Tongue (tissue), 2 donors: ENCODE results near the gene CELSR3. TPM values are rescaled to one million over a fixed set of nuclear protein-coding genes. Genes with fewer than 3 reads are reported as not detected.

Experiments
- DNase-seq: peaks from one replicate; pipeline ENCODE4 v3.0.0-alpha.2; 2015
- total RNA-seq: library from RNA; depleted of rRNA; stranded (reverse); fragments of >200 nt; gene quantifications from one replicate; pipeline ENCODE4 v1.2.3, GENCODE V29; 2014

Gene CELSR3
- total RNA-seq, 1 donor from 2014 or later = 0.51 TPM

- DNase-seq = no peak
Observed at GRCh38 chr3:48633743-48634142, 28.9 kb downstream of the CELSR3 start.

DNA sequence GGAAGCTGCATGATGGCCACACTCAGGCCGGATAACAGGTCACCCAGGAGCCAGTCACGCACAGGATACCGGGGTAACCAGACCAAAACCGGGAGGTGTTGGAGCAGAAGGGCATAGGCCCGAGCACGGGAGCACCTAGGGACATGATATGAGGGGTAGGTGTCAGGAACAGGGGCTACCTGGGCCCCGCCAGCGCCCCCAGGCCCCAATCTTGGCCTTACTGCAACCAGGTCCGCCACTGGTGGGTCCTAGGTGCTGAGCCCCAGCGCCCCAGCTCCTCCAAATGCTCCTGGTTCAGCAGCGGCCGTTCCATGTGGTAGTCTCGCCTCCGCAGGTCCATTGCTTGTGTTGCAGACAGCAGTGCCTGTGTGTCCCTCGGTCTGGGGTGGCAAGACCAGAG, 29.4 kb downstream of the CELSR3 start:
- no peak for DNase-seq

DNA sequence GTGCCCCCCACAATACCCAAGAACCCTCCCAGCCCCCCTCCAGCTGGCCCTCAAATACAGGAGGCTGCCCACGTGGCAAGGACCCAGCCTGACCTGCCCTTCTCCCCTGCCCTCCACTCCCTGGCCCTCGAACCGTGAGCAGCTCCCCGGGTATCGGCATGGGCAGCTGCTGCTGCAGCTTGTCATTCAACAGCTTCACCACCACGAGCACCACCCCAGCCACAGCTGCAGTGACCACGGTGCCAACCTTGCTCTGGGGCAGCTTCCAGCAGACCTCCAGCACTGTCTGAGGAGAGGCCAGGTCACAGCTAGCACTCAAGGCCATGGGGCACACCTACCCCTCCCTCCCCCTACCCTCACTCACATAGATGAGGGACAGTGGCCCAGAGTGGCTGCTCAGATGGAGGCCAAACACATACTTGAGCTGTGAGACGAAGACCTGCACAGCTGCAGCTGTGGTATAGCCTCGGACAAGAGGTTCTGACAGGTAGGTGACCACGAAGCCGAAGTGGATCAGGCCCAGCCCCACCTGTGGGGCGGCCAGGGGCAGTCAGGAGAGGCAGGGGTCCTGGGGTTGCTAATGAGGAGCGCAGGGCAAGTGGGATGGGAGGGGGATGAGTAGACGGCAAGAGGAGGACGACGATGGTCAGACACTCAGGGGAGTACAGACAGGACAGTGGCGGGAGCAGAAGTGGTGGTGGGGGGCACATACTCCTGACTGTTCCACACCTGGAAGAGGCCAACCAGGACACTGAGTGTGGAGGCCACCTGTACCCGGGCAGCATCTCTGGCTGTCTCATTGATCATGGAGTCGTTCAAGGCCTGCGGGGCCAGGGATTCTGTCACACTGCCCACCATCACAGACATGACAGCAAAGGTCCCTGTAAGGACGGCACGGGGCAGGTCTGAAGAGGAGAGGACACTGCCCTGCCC, 30.9 kb downstream of the CELSR3 start:
- DNase-seq = peak; percentile 56

- no peak for DNase-seq
Observed at GRCh38 chr3:48630833-48631232, 31.9 kb downstream of the CELSR3 start.

GRCh38 chr3:48630407-48630806, 32.3 kb downstream of the CELSR3 start:
- no peak for DNase-seq

DNA sequence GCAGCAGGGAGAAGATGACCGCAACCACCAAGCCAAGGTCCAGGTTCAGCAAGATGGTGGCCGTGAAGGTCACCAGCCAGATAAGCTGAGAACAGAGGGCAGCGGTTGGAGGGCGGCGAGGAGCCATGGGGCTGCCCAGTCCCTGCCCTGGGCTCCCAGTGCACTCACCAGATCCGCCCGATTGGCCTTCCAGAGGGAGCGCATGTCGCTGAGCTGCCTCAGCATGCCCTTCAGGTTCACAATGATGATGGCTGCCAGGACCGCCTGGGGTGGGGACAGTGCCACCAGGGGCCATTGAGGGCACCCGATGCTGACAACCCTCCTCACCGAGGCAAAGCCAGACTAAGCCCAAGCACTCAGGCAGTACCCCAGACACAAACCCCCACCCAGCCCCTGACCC, 32.8 kb downstream of the CELSR3 start:
- DNase-seq = no peak

DNA sequence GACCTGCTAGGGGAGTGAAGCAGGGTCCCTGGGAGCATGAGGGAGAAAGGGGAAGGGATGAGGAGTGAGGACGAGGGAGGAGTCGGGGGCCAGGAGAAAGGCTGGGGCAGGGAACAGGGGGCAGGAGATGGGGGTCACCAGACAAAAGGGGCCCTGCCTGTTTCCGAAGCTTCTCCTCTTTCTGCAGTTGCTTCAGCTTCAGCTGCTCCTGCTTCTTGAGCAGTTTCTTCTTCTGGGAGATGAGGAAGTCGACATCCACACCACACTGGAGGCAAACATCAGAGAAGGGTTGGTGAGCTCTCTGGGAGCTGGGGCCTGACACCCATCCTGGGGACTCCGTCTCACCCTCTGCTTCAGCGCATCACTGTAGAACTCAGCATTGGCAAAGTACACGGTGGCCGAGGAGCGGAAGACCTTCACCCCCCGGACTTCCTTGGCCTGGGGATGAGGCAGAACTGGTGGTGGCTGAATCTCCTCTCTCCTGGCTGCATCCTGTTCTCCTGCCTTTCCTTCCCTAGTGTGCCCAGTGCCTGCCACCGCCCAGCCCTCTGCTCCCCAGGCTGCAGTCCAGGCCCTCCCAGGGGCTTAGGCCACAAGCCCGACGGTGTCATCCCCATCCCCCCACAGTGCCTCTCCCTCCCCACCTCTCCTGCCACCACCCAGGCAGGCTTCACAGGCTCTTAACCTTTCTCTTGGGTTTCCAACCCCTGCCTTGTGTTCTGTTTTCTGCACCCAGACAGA, 34.2 kb downstream of the CELSR3 start:
- no peak for DNase-seq

- no peak for DNase-seq
Observed at GRCh38 chr3:48625600-48625999, 37.1 kb downstream of the CELSR3 start.

- no peak for DNase-seq
Observed at GRCh38 chr3:48624767-48625166, 37.9 kb downstream of the CELSR3 start.

DNA sequence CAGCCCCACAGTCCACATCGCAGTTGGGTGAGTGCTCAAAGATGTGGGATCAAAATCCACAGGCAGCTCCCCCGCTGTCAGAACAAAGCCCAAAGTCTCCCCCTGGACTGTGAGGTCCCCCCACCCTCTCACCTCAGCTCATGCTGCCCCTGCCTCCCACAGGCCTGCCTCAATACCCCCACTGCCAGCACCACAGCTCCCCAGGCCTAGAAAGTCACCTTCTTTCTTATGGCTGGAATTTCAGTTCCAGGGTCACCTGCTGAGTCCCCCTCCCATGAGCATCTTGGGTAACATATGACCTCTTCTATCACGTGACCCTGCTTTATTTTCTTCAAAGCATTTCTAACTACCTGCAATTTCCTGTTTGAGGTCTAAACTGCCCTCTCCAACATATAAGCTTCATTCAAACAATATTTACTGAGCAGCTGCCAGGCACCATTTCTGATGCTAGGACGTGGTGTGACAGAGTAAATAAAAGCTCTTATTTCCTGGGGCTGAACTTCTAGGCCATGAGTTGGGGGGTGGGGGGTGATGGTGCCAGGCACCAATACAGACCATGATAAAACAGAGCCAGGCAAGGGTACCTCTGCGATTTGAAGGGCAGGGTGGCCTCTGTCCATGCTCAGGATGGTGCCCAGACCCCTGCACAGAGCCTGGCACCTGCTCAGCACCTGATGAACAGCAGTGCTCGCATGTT, 38.7 kb downstream of the CELSR3 start:
- DNase-seq = no peak

GRCh38 chr3:48621461-48621869, 41.2 kb downstream of the CELSR3 start, which contains the start of gene TMEM89:
Gene TMEM89 (minus strand): TSS chr3:48621769. CDS start chr3:48621756, 13 bp downstream.
- no peak for DNase-seq

- no peak for DNase-seq
Observed at GRCh38 chr3:48619541-48620524, 42.9 kb downstream of the CELSR3 start.

- DNase-seq = no peak
Observed at GRCh38 chr3:48617559-48617958, 45.1 kb downstream of the CELSR3 start.

GRCh38 chr3:48614044-48614443, 48.6 kb downstream of the CELSR3 start:
- no peak for DNase-seq

GRCh38 chr3:48612309-48612708, 50.4 kb downstream of the CELSR3 start:
- no peak for DNase-seq

DNA sequence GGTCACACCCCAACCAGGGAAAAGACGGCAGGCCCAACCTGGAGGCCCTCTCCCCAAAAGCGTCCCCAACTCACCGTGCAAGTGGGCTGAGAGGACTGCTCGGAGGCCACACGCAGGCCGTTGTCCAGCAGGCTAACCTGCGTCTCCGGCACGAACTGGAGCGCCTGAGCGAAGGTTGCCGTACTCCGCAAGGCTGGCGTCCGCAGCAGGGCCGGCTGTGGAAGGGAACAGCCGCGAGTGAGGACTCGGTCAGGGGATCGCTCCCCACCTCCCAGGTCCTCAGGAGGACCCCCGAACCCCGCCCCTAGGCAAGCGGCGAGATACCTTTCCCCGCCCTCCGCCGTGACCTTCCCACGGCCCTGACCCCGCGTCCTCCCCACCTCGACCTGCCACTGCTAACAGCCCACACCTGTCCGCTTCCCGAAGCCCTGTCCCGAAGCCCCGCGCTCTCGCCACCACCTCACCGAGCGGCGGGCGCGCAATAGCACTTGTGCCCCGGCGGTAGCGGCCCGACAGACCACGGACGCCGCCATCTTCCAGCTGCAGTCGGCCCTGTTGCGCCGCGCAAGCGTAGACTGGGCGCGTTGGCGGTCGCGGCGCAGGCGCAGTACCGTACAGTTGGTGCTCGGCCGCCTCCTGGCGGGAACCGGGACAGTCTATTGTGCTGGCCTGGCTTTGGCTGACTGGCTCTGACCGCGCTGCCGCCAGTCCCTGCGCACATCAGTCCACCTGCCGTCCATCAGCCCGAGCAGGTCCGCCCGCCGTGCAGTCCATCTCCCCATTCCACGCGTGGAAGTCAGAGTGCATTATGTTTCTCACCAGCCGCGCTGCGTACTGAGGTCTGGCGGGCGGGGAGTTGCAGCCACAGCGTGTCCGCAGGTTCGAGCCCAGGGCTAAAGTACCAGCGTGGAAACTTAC, 53.3 kb downstream of the CELSR3 start, which contains the start of gene UQCRC1:
UQCRC1 (minus strand) TSS at position 559 of the 918 bp plus-strand sequence; CDS start at position 533, 26 bp downstream.
- peak; percentile 97 for DNase-seq

DNA sequence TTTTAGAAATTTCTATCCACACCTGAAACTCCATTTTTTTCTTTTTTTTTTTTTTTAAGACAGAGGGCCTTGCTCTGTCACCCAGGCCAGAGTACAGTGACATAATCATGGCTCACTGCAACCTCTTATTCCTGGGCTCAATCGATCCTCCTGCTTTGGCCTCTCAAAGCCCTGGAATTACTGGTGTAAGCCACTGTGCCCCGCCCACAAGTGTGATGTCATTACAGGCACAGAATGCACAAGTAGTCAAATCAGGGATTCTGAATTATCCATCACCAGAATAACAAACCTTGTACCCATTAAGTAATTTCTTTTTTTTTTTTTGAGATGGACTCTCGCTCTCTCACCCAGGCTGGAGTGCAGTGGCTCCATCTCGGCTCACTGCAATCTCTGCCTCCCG, 55.2 kb downstream of the CELSR3 start:
- DNase-seq = no peak

GRCh38 chr3:48601622-48601994, 61.1 kb downstream of the CELSR3 start:
- DNase-seq = no peak

DNA sequence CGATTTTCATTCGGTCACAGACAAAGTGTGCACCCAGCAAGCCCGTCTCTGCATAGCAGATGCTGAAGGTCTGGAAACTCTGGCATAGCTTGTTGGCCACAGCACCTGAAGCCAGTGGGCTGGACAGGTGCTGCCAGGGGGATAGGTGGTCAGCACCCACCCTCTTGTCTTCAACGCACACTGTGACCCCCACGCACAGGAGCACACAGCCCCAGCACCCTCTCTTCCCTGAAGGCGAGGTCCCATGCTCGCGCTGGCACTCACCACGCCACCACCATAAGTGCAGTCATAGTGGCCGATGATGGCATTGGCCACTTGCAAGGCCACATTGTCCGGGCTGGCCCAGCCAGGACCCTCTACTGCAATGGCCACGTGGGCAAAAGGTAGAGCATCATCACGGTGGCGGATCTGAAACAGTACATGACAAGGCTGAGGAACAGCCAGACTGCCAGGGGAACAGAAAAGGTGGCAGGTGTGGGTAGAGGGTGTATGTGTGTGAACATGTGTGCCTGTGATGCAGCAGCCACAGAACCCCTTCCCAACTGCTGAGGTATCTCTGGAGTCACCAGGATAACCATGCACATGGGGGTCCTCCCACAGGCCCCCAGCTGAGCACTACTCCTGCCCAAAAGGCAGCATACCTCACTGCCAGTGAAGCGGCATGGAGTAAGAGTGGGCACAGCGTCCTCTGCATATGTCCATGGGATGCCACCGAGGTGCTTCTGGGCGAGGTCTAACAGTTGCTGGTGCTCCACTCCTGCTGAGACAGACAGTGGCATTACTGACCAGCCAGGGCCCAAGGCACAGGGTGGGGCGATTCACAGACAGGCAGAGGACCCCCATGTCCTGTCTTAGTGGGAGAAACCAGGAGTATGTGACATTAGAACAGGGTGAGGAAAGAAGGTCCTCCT, 61.7 kb downstream of the CELSR3 start:
- DNase-seq = no peak
